ENCODE measurements around the gene TIMM8B. TPM values are rescaled to one million over a fixed set of nuclear protein-coding genes. Genes with fewer than 3 reads are reported as not detected.

Gene TIMM8B
- polyA plus RNA-seq, 1 donor from 2014 or later, result 121 TPM

DNA sequence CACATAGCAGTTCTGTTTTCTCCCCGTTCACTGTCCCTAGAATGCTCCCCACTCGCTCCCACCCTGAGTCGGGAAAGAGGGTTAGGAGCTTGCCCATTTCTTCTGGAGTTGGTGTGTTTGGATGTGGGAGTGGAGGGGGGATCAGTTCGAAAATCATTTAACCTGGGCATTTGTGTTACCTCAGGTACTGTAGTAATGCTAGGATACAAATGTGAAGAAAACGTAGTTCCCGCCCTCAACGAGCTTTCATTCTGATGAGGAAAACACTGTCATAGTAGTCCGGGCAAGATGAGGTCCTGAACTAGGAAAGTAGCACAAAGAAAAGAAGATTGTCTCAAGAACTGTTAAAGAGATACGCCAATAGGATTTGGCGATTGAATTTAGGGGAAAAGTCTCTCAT is 656 bp upstream of the TIMM8B start (continued):
- TF ChIP-seq RAD21 (conservative IDR thresholded peaks at IDR 0.05) (no peak), MXI1 (conservative IDR thresholded peaks at IDR 0.05; ENCODE audit: poor library complexity, severe bottlenecking) (no peak), POLR2AphosphoS5 (IDR thresholded peaks at IDR 0.05) (no peak)

DNA sequence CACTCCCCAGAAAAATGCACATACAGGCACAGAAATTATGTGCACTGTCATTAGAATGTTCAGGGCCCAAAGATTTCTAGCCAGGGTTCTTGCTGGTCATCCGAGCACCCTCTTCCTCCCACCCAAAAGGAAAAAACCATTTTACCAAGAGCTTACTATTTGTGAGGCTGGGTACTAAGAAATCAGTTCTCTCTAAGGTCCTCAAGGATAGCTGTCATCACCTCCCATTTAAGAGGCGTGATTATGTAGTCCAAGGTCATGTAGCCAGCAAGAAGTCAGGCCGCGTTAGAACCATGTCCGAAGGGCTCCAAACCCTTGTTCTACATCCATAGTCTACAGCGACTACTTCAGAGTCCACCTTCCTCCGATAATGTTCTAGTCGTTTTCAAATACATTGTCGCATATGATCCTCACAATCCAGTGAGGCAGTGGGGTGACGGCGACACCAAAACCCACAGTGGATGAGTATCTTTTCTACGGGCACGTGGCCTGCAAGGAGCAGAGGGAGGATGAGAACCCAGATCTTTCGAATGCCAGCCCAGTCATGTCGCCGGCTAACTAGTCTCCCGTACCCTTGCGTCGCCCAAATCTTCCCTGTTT is 634 bp downstream of the TIMM8B start:
- peaks cover 31% of the 10 kb centered on the region for H3K79me2 ChIP-seq (replicated peaks; ENCODE audit: insufficient read depth, low read length)

DNA sequence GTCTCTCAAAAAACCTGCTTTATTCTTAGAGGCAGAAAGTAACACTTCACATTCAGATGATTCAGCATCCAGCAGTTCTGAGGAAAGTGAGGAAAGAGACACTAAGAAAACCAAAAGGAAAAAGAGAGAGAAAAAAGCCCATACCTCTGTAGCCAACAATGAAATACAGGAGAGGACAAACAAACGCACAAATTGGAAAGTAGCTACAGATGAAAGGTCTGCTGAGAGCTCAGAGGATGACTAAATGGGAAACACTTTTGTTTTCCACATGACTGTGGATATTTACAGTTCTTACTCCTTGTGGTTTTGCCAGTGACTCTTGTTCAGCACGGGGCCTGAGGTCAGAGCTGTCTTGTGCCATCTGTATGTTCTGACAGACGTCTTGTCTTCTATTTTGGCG is 3.8 kb downstream of the TIMM8B start:
- Histone ChIP-seq H3K27me3 (ENCODE audit: insufficient read depth, low read depth, low read length) (no peaks in the 10 kb centered on the region), H3K79me2 (replicated peaks; ENCODE audit: insufficient read depth, low read length) (peaks cover 24% of the 10 kb centered on the region), H3K9me2 (ENCODE audit: insufficient read depth, low read length) (no peaks in the 10 kb centered on the region), H3K9ac (ENCODE audit: low read length) (peak overlapping the region; percentile 2), H3K9me3 (ENCODE audit: low read length) (no peaks in the 10 kb centered on the region), H4K20me1 (ENCODE audit: insufficient read depth) (no peaks in the 10 kb centered on the region), H3K36me3 (ENCODE audit: insufficient read depth, low read length) (peaks cover 19% of the 10 kb centered on the region), H3K4me2 (ENCODE audit: low read length) (no peak overlapping the region), H3F3A (ENCODE audit: insufficient read depth, low read length, poor library complexity, severe bottlenecking) (no peaks in the 10 kb centered on the region), H2AFZ (ENCODE audit: low read depth, low read length) (no peak overlapping the region), H3K27ac (ENCODE audit: low read length) (no peak overlapping the region), H3K4me3 (ENCODE audit: low read length) (no peak overlapping the region)
- TF ChIP-seq EZH2 (IDR thresholded peaks at IDR 0.05; ENCODE audit: borderline replicate concordance, insufficient read depth, low read length, poor library complexity, severe bottlenecking), result no peak
- no peak for TF ChIP-seq TAF1 (IDR thresholded peaks at IDR 0.05; ENCODE audit: low read depth)
- no peak for TF ChIP-seq MXI1 (conservative IDR thresholded peaks at IDR 0.05; ENCODE audit: poor library complexity, severe bottlenecking)
- TF ChIP-seq, protein P1, sequence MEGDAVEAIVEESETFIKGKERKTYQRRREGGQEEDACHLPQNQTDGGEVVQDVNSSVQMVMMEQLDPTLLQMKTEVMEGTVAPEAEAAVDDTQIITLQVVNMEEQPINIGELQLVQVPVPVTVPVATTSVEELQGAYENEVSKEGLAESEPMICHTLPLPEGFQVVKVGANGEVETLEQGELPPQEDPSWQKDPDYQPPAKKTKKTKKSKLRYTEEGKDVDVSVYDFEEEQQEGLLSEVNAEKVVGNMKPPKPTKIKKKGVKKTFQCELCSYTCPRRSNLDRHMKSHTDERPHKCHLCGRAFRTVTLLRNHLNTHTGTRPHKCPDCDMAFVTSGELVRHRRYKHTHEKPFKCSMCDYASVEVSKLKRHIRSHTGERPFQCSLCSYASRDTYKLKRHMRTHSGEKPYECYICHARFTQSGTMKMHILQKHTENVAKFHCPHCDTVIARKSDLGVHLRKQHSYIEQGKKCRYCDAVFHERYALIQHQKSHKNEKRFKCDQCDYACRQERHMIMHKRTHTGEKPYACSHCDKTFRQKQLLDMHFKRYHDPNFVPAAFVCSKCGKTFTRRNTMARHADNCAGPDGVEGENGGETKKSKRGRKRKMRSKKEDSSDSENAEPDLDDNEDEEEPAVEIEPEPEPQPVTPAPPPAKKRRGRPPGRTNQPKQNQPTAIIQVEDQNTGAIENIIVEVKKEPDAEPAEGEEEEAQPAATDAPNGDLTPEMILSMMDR (IDR thresholded peaks at IDR 0.05; ENCODE audit: poor library complexity, severe bottlenecking), result no peak
- TF ChIP-seq EP300 (conservative IDR thresholded peaks at IDR 0.05; ENCODE audit: poor library complexity, severe bottlenecking), result no peak
- TF ChIP-seq, protein P2, sequence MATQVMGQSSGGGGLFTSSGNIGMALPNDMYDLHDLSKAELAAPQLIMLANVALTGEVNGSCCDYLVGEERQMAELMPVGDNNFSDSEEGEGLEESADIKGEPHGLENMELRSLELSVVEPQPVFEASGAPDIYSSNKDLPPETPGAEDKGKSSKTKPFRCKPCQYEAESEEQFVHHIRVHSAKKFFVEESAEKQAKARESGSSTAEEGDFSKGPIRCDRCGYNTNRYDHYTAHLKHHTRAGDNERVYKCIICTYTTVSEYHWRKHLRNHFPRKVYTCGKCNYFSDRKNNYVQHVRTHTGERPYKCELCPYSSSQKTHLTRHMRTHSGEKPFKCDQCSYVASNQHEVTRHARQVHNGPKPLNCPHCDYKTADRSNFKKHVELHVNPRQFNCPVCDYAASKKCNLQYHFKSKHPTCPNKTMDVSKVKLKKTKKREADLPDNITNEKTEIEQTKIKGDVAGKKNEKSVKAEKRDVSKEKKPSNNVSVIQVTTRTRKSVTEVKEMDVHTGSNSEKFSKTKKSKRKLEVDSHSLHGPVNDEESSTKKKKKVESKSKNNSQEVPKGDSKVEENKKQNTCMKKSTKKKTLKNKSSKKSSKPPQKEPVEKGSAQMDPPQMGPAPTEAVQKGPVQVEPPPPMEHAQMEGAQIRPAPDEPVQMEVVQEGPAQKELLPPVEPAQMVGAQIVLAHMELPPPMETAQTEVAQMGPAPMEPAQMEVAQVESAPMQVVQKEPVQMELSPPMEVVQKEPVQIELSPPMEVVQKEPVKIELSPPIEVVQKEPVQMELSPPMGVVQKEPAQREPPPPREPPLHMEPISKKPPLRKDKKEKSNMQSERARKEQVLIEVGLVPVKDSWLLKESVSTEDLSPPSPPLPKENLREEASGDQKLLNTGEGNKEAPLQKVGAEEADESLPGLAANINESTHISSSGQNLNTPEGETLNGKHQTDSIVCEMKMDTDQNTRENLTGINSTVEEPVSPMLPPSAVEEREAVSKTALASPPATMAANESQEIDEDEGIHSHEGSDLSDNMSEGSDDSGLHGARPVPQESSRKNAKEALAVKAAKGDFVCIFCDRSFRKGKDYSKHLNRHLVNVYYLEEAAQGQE (IDR thresholded peaks at IDR 0.05; ENCODE audit: borderline replicate concordance), result no peak
- no peak for TF ChIP-seq POLR2AphosphoS5 (IDR thresholded peaks at IDR 0.05)

More for the DNA sequence above, 634 bp downstream of the TIMM8B start:
- Histone ChIP-seq H3K36me3 (ENCODE audit: insufficient read depth, low read length) (peaks cover 12% of the 10 kb centered on the region), H3K4me2 (ENCODE audit: low read length) (peak overlapping the region; percentile 78), H3K9me2 (ENCODE audit: insufficient read depth, low read length) (no peaks in the 10 kb centered on the region), H4K20me1 (ENCODE audit: insufficient read depth) (no peaks in the 10 kb centered on the region), H3K27me3 (ENCODE audit: insufficient read depth, low read depth, low read length) (no peaks in the 10 kb centered on the region), H3K4me3 (ENCODE audit: low read length) (peak overlapping the region; percentile 79), H3K9ac (ENCODE audit: low read length) (peak overlapping the region; percentile 79), H3K9me3 (ENCODE audit: low read length) (no peaks in the 10 kb centered on the region), H2AFZ (ENCODE audit: low read depth, low read length) (peak overlapping the region; percentile 63), H3K27ac (ENCODE audit: low read length) (peak overlapping the region; percentile 70), H3F3A (ENCODE audit: insufficient read depth, low read length, poor library complexity, severe bottlenecking) (no peaks in the 10 kb centered on the region)
- TF ChIP-seq MXI1 (conservative IDR thresholded peaks at IDR 0.05; ENCODE audit: poor library complexity, severe bottlenecking) (no peak), EP300 (conservative IDR thresholded peaks at IDR 0.05; ENCODE audit: poor library complexity, severe bottlenecking) (no peak), TAF1 (IDR thresholded peaks at IDR 0.05; ENCODE audit: low read depth) (no peak), POLR2AphosphoS5 (IDR thresholded peaks at IDR 0.05) (no peak), EZH2 (IDR thresholded peaks at IDR 0.05; ENCODE audit: borderline replicate concordance, insufficient read depth, low read length, poor library complexity, severe bottlenecking) (no peak), RAD21 (conservative IDR thresholded peaks at IDR 0.05) (no peak), SMC3 (conservative IDR thresholded peaks at IDR 0.05; ENCODE audit: poor library complexity) (no peak)
- TF ChIP-seq, protein P2 (IDR thresholded peaks at IDR 0.05; ENCODE audit: borderline replicate concordance), result no peak
- TF ChIP-seq, protein P1 (IDR thresholded peaks at IDR 0.05; ENCODE audit: poor library complexity, severe bottlenecking), result no peak
